ENCODE data around the gene CHURC1. TPM values are rescaled to one million over a fixed set of nuclear protein-coding genes. Genes with fewer than 3 reads are reported as not detected.
A peak's percentile ranks its signal among the peaks of the same experiment; 100 is the strongest.

CHURC1 gene
- total RNA-seq, 4 donors from 2014 or later, result 28.9 to 74.7 (median 56.0) TPM

DNA sequence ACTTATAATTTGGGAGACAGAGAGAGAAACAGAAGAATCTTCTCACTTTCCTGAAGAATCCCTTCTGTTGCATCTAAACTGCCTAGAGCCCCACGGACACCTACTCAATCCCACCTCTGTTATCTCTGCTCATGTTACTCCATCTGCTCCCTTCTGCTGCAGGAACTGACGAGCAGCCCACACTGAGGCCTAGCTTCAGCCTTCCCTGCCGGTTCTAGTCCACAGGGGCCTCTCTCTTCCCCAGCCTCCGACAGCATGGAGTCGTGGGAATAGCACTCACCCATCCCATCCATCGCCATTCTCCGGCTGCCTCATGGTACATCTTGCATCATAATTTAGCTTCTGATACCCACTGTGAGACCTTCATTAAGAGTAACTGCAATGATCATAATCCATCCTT, 53.9 kb downstream of the CHURC1 start:
- H3K27me3 ChIP-seq, result peaks cover 0 to 30% (median 0%) of the 10 kb centered on the region in 4 donors
- peaks cover 6 to 47% (median 11%) of the 10 kb centered on the region in 3 donors for H3K4me1 ChIP-seq
- TF ChIP-seq, protein P1, sequence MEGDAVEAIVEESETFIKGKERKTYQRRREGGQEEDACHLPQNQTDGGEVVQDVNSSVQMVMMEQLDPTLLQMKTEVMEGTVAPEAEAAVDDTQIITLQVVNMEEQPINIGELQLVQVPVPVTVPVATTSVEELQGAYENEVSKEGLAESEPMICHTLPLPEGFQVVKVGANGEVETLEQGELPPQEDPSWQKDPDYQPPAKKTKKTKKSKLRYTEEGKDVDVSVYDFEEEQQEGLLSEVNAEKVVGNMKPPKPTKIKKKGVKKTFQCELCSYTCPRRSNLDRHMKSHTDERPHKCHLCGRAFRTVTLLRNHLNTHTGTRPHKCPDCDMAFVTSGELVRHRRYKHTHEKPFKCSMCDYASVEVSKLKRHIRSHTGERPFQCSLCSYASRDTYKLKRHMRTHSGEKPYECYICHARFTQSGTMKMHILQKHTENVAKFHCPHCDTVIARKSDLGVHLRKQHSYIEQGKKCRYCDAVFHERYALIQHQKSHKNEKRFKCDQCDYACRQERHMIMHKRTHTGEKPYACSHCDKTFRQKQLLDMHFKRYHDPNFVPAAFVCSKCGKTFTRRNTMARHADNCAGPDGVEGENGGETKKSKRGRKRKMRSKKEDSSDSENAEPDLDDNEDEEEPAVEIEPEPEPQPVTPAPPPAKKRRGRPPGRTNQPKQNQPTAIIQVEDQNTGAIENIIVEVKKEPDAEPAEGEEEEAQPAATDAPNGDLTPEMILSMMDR (IDR thresholded peaks at IDR 0.05), result no peak
- no peak for TF ChIP-seq POLR2A (IDR thresholded peaks at IDR 0.05)
- WGBS, 2 donors, result 86 to 94% methylated on average over 7 of the region's 7 CpGs
- H3K4me3 ChIP-seq, result no peak overlapping the region
- no peak overlapping the region for H3K27ac ChIP-seq
- H3K36me3 ChIP-seq, result no peaks in the 10 kb centered on the region
- no peak for DNase-seq
- H3K9me3 ChIP-seq, result no peaks in the 10 kb centered on the region
- intact Hi-C loops (cut with DNase I), result no loop called here

DNA sequence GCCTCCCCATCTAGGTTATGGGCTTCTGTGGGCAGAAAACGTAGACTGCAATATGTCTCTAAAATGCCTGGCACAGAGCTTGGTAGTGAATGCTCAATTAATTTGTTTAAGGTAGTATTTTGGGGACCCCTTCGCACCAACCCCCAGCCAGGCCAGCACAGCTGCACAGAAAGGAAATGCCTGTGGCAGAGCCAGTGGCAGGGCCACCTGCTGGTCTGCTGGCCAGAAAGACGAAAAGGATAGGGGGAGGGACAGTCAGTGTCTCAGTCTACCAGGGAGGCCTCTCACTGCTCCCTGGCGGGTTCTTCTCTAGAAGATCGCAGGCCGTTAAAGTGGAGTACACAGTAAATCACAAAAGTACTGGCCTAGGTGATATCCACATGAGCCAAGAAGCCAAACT, 54.4 kb downstream of the CHURC1 start:
- Histone ChIP-seq H3K9me3 (no peaks in the 10 kb centered on the region), H3K27me3 (peaks cover 0 to 30% (median 0%) of the 10 kb centered on the region in 4 donors), H3K4me1 (peaks cover 6 to 47% (median 11%) of the 10 kb centered on the region in 3 donors), H3K27ac (no peak overlapping the region), H3K36me3 (no peaks in the 10 kb centered on the region), H3K4me3 (no peak overlapping the region)
- WGBS, 2 donors, result 68 to 92% methylated on average over 3 to 5 of the region's 6 CpGs
- TF ChIP-seq, protein P1 (IDR thresholded peaks at IDR 0.05), result no peak
- TF ChIP-seq POLR2A (IDR thresholded peaks at IDR 0.05), result no peak
- DNase-seq, result no peak
- intact Hi-C loops (cut with DNase I), result no loop called here

DNA sequence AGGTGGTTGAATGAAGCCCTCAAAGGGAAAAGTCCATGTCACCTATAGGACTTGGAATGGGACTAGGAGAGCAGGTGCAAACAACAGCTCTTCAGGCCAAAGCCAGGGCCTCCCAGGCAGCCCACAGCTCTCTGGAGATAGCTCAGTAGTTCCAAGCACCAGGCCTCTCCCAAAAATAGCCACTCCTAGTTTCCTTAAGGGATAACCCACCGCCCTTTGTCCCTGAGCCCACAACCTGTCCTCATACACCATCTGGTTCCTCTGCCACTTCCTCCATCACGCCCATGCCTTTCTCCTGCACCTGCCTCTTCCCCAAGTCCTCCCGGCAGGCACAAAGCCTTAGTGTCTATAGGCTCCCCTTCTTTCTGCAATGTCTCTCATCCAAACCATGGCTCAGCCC, 55.8 kb downstream of the CHURC1 start:
- H3K4me3 ChIP-seq, result no peak overlapping the region
- TF ChIP-seq, protein P1 (IDR thresholded peaks at IDR 0.05), result no peak
- TF ChIP-seq POLR2A (IDR thresholded peaks at IDR 0.05), result no peak
- H3K36me3 ChIP-seq, result no peaks in the 10 kb centered on the region
- H3K27me3 ChIP-seq, result peaks cover 0 to 30% (median 0%) of the 10 kb centered on the region in 4 donors
- peaks cover 6 to 47% (median 11%) of the 10 kb centered on the region in 3 donors for H3K4me1 ChIP-seq
- no peak overlapping the region for H3K27ac ChIP-seq
- no peak for DNase-seq
- H3K9me3 ChIP-seq, result no peaks in the 10 kb centered on the region
- WGBS, 2 donors, result 79 to 82% methylated on average over 3 of the region's 3 CpGs
- intact Hi-C loops (cut with DNase I), result no loop called here

DNA sequence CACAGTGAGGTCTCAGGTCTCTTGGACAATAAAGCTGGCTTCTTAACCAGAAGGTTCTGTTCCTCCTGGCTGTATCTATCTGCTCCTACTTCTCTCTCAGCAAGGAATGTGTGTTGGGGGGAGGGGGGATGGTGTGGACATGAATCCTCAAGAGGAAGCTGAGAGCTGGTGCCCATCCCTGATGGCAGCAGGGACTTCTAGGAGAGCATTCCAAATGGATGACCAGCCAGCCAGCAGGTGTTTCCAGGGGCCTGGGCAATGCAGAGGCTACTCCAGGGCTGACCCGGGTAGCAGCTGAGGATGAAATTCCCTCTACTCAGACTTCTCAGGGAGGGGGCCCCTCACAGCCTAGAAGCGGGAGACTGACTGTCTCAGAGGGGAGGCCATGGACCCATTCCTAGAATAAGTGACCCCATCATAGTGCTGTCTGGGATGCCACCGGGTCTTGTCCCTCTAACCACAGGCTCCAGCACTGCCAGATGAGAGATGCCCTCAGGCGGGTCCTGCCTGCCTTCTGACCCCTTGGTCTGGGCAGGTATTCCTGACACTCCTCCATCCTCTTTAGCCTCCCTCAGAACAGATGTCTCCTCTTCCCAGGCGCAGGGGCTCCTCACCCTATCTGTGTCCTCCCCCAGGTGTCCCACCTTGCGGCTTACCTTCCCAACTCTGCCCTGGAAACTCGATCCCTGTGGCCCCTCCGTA, 56.7 kb downstream of the CHURC1 start:
- Histone ChIP-seq H3K27ac (no peak overlapping the region), H3K27me3 (peaks cover 0 to 30% (median 0%) of the 10 kb centered on the region in 4 donors), H3K9me3 (no peaks in the 10 kb centered on the region), H3K36me3 (no peaks in the 10 kb centered on the region), H3K4me3 (peak overlapping the region; percentile 64 to 85 (median 73)), H3K4me1 (peaks cover 6 to 42% (median 11%) of the 10 kb centered on the region in 3 donors)
- 58 to 65% methylated on average over 5 to 6 of the region's 8 CpGs for WGBS, 2 donors
- DNase-seq, result no peak
- TF ChIP-seq, protein P1 (IDR thresholded peaks at IDR 0.05), result no peak
- no peak for TF ChIP-seq POLR2A (IDR thresholded peaks at IDR 0.05)
- intact Hi-C loops (cut with DNase I), result no loop called here

DNA sequence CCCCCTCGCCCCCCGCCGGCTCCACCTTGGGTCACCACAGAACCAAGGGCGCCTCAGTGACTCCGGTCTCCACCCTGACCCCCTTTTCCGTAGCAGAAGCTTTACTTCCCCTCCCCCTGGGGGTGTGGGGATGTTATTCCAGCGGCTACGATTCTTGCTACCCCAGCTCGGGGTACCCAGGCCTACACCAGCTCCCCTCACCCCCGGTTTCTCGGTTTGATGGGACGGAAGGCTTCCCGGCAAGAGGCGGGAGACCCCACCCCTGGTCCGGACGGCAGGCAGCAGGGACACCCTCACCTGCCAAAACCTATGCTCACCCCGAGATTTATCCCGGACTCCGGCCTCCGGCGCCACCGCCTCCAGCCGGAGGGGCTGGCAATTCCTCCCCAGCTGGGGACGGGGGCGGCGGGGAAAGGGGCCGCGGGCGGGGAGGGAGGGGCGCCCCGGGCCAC, 57.3 kb downstream of the CHURC1 start:
- TF ChIP-seq POLR2A (IDR thresholded peaks at IDR 0.05), result no peak
- TF ChIP-seq, protein P1 (IDR thresholded peaks at IDR 0.05), result no peak
- Histone ChIP-seq H3K27ac (peak overlapping the region in 3 of 4 donors; percentile 22 to 70 (median 52)), H3K27me3 (peaks cover 0 to 30% (median 0%) of the 10 kb centered on the region in 4 donors), H3K36me3 (no peaks in the 10 kb centered on the region), H3K9me3 (no peaks in the 10 kb centered on the region), H3K4me1 (peaks cover 6 to 36% (median 11%) of the 10 kb centered on the region in 3 donors), H3K4me3 (peak overlapping the region; percentile 64 to 85 (median 73))
- 4% methylated on average over 8 of the region's 31 CpGs; no CpG with 5 or more reads in 1 of the 2 donors for WGBS, 2 donors
- no peak for DNase-seq
- intact Hi-C loops (cut with DNase I), result no loop called here
